GM10847 (cell line): Measurements from ENCODE around the gene MT1B.

Experiments
- POLR2A ChIP-seq: IDR thresholded peaks from 2 replicates; pipeline ENCODE4 v1.6.1; 2011; ENCODE audit not compliant: insufficient read length; ENCODE audit errors: extremely low read depth

The MT1B gene

DNA sequence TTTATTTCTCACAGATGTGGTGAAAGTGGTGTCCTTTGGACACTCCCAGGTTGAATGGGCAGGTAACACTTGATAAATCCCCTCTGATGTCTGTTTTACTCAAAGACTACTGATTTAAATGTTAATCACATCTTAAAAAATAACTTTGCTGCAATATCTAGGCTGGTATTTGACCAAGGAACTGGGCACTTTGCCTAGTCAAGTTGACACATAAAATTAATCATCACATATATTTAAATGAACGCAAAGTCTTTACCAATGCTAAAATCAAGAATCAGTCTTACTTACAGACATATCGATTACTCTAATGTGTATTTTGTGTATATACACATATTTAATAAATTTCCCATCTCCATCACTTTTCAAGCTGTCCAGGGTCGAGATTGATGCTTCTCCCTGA is 36.3 kb upstream of the MT1B start:
- no peak for TF ChIP-seq POLR2A

DNA sequence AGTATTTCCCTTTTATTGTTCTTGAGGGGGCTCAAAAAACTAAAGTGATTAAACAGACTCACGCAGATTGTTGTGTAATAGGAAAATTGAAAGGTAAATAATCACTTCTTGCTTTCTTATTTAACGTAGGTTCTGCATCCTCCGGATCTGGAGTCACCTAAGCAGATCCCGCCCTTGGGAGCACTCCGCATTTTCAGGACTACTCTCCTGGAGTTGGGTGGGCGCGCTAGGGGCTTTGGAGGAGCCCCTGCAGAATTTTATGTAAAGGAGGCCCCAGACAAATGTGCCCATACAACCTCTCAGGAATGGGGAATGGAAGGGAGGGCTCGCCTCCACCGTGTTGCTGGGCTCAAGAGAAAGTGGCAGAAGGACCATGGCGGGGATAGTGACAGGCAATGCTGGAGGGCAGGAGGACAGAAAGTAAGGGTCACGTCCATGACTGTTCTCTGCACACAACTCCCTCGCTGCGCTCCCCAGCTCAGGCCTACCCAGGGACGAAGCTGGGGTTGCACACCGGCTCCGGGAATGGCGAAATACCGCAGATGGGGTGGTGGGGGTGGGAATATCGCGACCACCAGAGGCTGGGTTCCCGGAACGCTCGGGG is 35.0 kb upstream of the MT1B start:
- no peak for TF ChIP-seq POLR2A

- TF ChIP-seq POLR2A = no peak
Observed at GRCh38 chr16:56617212-56618085, 34.2 kb upstream of the MT1B start.

DNA sequence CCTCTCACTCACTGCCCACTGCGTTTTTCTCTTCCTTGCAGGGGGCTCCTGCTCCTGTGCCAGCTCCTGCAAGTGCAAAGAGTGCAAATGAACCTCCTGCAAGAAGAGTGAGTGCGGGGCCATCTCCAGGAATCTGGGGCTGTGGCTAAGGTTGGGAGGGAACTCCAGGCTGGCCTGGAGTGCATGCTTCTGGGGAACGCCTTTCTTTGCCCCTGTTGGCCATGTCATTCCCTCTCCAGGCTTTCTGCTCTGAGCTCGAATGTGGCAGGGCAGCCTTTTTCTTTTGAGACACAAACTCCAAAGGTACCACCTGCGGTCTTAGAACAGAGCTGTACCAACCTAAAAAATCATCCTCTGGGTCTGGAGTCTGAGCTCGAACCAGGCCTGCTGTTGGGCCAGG is 33.5 kb upstream of the MT1B start:
- TF ChIP-seq POLR2A = no peak

DNA sequence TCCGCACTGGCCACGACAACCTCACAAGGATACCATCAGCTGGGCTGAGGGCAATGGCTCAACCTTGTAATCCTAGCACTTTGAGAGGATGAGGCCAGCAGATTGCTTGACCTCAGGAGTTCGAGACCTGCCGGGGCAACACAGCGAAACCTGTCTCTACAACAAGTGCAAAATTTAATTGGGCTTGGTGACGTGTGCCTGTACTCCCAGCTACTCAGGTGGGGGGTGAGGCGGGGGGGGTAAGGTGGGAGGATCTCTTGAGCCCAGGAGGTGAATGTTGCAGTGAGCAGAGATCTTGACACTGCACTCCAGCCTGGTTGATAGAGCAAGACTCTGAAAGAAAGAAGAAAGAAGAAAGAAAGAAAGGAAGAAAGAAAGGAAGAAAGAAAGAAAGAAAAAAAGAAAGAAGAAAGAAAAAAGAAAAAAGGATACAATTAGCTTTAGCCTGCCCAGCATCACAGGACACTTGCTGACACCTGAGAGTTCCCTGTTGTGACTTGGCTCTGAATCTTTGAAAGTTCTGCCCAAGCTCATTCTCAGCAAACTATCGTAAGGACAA is 31.3 kb upstream of the MT1B start:
- TF ChIP-seq POLR2A = no peak

DNA sequence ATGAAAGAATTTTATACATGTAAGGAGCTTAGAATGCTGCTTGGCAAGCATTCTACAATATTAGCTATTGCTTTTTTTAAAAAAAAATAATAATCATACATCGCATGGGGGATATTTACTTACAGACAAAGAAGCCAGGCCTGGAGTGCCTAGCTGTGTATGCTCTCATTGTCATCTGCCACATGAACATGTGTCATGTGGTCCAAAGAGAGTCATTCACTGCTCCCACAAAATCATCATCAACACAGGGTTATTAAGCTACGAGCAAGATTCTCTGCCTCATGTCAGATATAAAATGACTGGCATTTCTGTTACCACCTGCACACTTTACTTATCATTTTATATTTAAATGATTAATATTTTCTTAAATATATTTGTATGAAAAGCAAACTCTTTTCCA is 28.0 kb upstream of the MT1B start:
- no peak for TF ChIP-seq POLR2A

DNA sequence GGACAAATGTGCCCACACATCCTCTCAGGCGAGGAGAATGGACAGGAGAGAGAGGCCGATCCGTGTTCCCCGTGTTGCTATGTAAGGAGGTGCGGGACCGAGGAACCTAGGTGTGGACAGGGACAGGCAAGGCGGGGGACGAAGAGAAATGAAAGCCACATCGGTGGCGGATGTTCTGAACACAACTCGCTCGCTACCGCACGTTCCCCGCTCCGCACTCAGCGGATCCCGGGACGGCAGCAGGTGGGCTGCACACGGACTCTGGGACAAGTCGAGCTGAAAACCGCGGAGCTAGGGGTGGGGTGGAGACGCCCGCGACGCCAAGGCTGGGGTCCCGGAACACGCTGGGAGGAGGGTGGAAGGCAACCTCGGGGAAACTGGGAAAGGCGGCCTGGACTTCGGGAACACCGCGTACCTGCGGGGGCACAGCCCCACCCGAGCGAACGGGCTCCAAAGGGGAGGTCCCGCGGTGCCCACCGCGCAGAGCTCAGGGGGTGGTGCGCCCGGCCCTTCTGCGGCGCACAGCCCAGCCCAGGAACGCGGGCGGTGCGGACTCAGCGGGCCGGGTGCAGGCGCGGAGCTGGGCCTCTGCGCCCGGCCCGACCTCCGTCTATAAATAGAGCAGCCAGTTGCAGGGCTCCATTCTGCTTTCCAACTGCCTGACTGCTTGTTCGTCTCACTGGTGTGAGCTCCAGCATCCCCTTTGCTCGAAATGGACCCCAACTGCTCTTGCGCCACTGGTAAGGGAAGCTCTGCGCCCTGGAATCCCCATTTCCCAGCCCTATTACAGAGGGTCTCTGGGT is 26.3 kb upstream of the MT1B start, which contains the start of gene MT1E:
Gene MT1E, plus strand, starts transcription at position 642 of the 803 bp plus-strand sequence. Its CDS starts 71 bp downstream, at position 713.
- no peak for TF ChIP-seq POLR2A

- TF ChIP-seq POLR2A = no peak
Observed at GRCh38 chr16:56625943-56626654, 25.6 kb upstream of the MT1B start.

- no peak for TF ChIP-seq POLR2A
Observed at GRCh38 chr16:56626685-56627084, 25.0 kb upstream of the MT1B start.

- no peak for TF ChIP-seq POLR2A
Observed at GRCh38 chr16:56628486-56629350, 23.0 kb upstream of the MT1B start.

DNA sequence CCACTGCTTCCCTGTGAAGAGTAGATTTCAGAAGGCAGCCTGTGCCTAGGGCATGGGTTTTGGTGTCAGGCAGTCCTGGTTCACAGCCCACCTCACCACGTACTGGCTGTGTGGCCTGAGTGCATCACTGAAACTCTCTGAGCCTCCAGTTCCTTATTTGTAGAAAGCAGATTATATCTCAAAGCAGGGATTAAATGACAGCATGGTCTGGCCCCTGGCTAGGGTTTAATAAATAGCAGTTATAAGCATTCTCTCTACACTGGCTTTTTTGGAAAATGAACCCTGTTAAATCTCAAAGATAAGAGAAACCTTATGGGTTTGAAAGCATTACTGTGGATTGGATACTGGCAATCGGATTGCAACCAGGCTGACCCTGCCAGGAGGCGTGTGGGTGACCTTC is 22.2 kb upstream of the MT1B start:
- TF ChIP-seq POLR2A = no peak

- no peak for TF ChIP-seq POLR2A
Observed at GRCh38 chr16:56630134-56630533, 21.6 kb upstream of the MT1B start.

GRCh38 chr16:56631197-56631596 is 20.5 kb upstream of the MT1B start:
- TF ChIP-seq POLR2A = no peak

- no peak for TF ChIP-seq POLR2A
Observed at GRCh38 chr16:56631832-56632155, 19.9 kb upstream of the MT1B start.
